ENCODE measurements around the gene RPS14.
"Not testable (repeated sequence)": the region's sequence is repeated elsewhere in the genome, so short reads cannot be mapped to it uniquely, and the experiment has no call there.

Gene RPS14

DNA sequence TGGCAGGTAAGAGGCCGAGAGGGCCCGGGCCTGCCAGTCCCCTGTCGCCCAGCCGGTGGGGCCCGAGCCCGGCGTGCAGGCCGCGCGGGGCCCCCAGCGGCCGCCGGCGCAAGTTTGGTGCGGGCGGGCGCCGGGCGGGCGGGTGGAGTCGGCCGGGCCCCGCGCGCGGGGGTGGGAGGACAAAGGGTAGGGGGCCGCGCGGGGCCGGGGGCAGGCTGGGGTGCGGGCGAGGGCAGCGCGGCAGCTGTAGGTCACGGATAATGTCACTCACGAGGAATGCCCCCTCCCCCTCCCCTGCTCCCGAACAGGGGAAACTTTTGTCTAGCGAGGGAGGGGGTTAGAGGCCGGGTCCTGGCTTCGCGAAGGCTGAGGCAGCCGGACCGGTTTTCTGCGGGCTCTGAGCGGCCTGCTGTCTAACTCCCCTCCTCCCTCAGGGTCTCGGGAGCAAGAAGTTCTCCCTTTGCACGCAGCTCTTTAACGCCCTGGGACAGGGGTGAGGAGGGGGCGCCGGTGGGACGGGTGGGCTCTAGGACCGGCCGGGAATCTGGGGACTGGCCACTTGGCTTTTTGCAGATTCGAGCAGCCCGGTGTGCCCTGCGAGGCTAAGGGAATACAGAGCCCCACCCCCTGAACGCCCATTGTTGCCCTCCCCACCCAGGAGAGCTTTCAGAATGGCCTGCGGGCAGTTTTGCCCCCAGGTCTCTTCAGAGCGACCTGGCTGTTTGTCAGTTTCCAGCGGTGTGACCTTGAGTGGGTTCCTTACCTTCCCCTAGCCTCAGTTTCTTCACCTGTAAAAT is 37.1 kb upstream of the RPS14 start:
- Mint-ChIP-seq H3K4me3 (peak overlapping the region; percentile 55 to 62), H3K27ac (no peak overlapping the region), H3K27me3 (peaks cover 19% of the 10 kb centered on the region), H3K9me3 (no peaks in the 10 kb centered on the region), H3K4me1 (peaks cover 10% of the 10 kb centered on the region)
- peak; percentile 56 to 74 for DNase-seq
- peak; percentile 71 for ATAC-seq

DNA sequence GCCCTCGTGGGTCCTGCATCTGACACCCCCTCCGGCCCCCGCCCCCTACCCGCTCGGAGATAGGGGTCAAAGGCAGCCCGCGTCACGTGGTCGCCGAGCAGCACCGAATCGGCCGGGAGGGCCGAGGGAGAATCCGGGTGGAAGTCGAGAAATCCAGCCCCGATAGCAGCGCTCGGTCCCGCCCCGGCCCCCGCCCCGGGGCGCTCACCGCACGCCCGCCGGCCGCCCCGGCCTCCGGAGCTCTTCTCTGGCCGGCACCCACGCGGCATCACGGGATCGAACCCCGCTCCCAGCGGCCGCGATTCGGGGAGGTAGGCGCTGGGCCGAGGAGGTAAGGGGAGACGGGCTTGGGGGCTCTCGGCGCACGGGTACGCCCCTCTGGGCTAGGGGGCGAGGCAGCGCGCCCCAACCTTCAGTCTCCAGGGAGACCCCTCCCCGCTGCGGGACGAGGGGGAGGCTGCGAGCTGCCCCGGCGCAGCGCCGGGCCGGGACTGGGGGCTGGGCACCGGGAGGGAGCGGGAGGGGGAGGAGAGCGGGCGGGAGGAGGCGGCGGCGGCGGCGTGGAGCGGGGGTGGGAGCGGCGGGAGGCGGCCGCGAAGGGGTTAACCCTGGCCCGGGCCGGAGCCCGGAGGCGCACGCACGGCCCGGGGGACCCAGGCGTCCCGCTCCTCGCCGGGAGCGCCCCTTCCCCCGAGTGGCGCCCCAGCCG is 36.3 kb upstream of the RPS14 start:
- H3K27me3 Mint-ChIP-seq = peaks cover 19% of the 10 kb centered on the region
- H3K4me3 Mint-ChIP-seq = peak overlapping the region; percentile 40 to 63
- H3K4me1 Mint-ChIP-seq = peaks cover 10% of the 10 kb centered on the region
- H3K9me3 Mint-ChIP-seq = no peaks in the 10 kb centered on the region
- H3K27ac Mint-ChIP-seq = no peak overlapping the region
- peak; percentile 68 for ATAC-seq
- no peak for DNase-seq

DNA sequence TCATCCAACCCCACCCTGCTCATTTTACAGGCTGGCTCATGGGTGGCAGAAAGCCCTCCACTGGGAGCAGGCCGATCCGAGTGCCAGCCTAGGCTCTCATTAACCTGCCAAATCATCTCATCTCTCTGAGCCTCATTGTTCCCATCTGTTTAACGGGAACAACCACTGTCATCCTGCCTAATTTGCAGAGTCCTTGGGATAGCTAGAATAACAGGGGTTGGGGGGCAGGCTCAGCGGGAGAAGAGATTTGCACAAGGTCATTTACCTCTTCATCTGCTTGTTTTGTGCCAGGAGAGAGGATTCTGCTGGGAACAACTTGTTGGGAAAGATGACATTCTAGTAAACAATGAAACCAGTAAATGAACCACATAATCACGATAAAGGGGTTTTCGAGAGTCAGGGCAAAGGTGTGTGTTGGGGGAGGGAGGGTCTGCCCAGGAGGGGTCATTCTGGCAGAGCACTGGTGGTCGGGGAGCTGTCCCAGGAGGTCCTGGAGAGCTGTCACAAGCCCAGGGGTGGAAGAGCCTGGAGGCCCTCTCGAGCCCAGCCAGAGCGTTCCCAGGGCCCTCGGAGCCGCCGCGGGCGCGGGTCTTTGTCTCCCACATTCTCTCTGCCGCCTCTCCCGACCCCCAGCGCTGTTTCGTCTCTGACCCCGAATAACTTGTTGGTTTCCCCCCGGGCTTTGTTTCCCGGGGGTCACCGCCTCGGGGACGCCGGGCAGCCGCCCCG is 35.6 kb upstream of the RPS14 start:
- Mint-ChIP-seq H3K4me3 (peak overlapping the region; percentile 31 to 63), H3K9me3 (no peaks in the 10 kb centered on the region), H3K4me1 (peaks cover 10% of the 10 kb centered on the region), H3K27me3 (peaks cover 19% of the 10 kb centered on the region), H3K27ac (peak overlapping the region in 1 of 2 donors; percentile 12)
- DNase-seq (no peak), ATAC-seq (peak; percentile 1)

DNA sequence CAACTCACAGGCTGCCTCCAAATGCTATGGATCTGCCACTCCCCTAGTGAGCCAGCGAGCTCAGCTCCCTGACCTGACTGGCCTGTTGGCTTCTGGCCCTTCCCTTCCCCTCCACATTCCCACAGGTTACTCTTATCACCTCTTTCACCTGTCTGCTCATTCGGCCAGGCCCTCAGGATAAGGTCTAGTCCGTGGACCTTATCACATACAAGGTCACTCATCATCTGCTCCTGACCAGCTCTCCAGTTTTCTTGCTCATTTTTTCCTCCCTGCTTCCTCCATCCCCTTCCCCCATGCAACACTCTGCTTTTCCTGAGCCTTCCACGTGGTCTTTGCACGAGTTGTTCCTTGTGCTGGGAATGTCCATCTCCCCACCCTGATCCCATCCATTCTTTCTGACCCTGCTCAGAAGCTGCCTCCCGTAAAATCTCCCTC is 32.5 kb upstream of the RPS14 start:
- peaks cover 5% of the 10 kb centered on the region for H3K4me1 Mint-ChIP-seq
- H3K27ac Mint-ChIP-seq = no peak overlapping the region
- ATAC-seq = no peak

DNA sequence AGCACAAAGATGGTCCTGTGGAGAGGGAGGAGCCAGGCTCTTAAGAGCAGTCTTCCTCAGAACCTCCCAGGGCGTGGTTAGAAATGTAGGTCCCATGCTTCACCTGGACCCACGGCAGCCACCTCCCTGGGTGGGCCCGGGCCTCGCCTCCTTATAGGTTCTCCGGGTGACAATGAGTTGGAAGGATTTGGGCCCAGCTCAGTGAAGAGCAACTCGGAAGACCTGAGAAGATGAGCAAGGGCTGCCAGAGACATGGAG is 32.1 kb upstream of the RPS14 start:
- H3K9me3 Mint-ChIP-seq = no peaks in the 10 kb centered on the region
- peaks cover 5% of the 10 kb centered on the region for H3K4me1 Mint-ChIP-seq
- no peak overlapping the region for H3K4me3 Mint-ChIP-seq
- ATAC-seq (no peak), DNase-seq (no peak)
- no peak overlapping the region for H3K27ac Mint-ChIP-seq
- H3K27me3 Mint-ChIP-seq = peaks cover 14% of the 10 kb centered on the region

More for the DNA sequence above, 32.5 kb upstream of the RPS14 start:
- Mint-ChIP-seq H3K4me3 (no peak overlapping the region), H3K27me3 (peaks cover 11% of the 10 kb centered on the region), H3K9me3 (no peaks in the 10 kb centered on the region)
- no peak for DNase-seq

DNA sequence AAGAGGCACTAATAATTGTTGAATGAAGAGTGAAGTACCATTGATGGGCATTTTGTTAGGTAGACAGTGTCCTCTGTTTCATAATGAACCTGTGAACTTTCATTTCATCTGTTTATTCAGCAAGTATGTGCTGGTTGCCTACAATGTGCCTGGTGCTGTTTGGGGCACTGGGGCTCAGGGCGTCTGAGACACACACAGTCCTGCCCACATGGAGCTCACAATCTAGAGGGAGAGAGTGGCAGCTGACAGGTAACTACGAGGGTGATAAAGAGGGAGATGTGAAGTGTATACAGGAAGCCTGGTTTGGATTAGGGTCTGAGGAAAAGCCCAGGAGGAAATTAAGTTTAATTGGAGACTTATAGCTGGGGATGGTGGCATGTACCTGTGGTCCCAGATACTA is 29.9 kb upstream of the RPS14 start:
- Mint-ChIP-seq H3K9me3 (no peaks in the 10 kb centered on the region), H3K4me3 (no peak overlapping the region)
- no peak for ATAC-seq

DNA sequence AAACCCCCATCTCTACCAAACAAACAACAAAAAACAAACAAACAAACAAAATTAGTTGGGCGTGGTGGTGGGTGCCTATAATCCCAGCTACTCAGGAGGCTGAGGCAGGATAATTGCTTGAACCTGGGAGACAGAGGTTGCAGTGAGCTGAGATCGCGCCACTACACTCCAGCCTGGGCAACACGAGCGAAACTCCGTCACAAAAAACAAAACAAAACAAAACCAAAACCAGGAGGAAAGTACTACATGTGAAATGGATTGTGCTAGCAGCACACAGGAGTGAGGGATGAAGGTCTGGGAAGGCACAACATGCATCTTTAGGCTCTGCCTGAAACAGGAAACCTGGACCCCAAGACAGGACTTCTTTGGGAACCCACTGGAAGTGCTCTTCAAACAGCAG is 27.0 kb upstream of the RPS14 start:
- H3K27me3 Mint-ChIP-seq, H3K4me3 Mint-ChIP-seq, DNase-seq, H3K4me1 Mint-ChIP-seq, ATAC-seq, H3K9me3 Mint-ChIP-seq: not testable (repeated sequence)
- H3K27ac Mint-ChIP-seq = peak overlapping the region in 1 of 2 donors; percentile 43

More for the DNA sequence above, 29.9 kb upstream of the RPS14 start:
- no peak for DNase-seq
- Mint-ChIP-seq H3K27me3 (peaks cover 7% of the 10 kb centered on the region), H3K27ac (peak overlapping the region in 1 of 2 donors; percentile 28), H3K4me1 (no peaks in the 10 kb centered on the region)

DNA sequence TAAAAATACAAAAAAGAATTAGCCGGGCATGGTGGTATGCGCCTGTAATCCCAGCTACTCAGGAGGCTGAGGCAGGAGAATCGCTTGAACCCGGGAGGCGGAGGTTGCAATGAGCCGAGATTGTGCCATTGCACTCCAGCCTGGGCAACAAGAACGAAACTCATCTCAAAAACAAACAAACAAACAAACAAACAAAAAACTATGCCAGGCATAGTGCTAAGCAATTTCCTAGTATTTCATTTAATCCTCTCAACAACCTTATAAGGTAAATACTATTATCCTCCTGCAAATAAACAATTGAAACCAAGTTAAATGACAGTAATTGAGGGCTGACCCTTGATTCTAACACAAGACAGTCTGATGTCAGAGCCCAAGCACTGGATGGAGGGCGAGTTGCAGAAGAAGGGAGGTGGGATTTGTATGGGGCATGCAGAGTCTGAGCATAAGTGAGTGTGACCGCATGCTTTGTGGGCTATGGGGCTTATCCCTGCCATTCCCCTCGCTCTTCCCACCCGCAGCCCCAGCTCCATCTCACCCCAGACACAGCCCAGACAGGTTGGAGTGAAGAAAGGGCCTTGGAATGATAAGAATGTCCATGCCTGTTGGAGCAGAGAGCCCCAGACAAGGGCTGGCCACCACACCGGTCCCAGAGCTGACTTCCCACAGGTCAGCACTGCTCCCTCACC is 24.3 kb upstream of the RPS14 start:
- Mint-ChIP-seq H3K4me3 (no peak overlapping the region), H3K27ac (no peak overlapping the region)
- no peak for ATAC-seq

DNA sequence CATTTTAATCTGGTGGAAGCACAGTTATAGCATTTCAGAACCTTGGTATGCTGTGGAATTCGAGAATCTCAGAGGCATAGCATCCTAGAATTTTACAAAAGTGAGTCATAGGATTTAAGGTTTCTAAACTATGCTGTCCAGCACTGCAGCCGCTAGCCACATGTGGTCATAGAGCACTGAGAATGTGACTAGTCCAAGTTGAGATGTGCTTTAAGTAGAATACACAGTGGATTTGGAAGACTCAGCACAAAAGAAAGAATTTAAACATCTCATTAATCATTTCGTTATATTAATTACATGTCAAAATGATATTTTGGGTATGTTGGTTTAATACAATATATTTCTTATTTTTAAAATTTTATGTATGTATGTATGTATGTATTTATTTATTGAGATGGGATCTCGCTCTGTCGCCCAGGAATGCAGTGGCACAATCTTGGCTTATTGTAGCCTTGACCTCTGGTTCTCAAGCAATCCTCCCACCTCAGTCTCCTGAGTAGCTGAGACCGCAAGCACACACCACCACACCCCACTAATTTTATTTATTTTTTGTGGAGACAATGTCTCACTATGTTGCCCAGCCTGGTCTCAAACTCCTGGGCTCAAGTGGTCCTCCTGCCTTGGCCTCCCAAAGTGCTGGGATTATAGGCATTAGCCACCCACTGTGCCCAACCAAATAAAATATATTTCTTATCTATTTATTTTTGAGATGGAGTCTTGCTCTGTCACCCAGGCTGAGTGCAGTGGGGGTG is 20.4 kb upstream of the RPS14 start:
- DNase-seq (no peak), ATAC-seq (no peak)
- Mint-ChIP-seq H3K4me1 (no peaks in the 10 kb centered on the region), H3K4me3 (no peak overlapping the region), H3K27ac (no peak overlapping the region), H3K27me3 (no peaks in the 10 kb centered on the region), H3K9me3 (no peaks in the 10 kb centered on the region)

More for the DNA sequence above, 24.3 kb upstream of the RPS14 start:
- Mint-ChIP-seq H3K27me3 (peaks cover 7% of the 10 kb centered on the region), H3K9me3 (no peaks in the 10 kb centered on the region), H3K4me1 (no peaks in the 10 kb centered on the region)
- DNase-seq = no peak

DNA sequence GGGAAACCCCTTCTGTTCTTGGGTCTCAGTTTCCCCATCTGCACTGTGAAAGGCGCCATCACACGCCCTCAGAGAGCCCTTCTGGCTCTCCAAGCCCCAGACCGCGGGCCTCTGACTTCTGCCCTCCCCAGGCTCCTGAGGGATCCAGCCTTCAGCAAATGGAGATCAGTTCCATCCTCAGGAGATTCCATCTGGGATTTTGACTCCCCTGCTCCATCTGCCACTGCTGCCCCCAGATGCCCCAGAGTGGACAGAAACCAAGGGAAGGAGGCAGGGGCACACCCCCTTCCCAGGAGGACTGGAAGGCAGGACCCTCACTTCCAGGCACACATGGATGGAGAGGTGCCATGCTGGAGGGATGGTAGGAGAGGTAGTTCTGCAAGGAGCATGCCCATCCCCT is 18.7 kb upstream of the RPS14 start:
- Mint-ChIP-seq H3K9me3 (no peaks in the 10 kb centered on the region), H3K4me3 (no peak overlapping the region), H3K27me3 (no peaks in the 10 kb centered on the region), H3K27ac (no peak overlapping the region), H3K4me1 (no peaks in the 10 kb centered on the region)
- ATAC-seq (no peak), DNase-seq (no peak)

DNA sequence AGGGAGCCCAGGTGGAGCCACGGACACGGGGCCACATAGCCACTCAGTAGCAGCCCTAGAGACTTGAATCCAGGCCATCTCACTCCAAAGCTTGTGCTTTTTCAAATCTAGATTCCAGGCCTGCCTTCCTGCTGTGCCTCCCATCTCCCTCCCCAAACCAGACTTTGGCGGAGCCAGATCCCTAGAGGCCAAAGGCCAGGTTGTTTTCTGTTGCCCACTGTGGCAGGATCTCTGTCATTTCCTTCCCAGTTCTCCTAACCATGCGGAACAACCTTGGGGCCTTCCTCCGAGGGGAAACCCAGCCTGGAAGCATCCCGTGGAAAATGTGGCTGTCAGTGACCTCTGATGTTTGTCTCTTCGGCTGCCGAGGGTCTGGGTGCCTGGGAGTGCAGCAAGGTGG is 16.4 kb upstream of the RPS14 start:
- DNase-seq (no peak), ATAC-seq (no peak)
- Mint-ChIP-seq H3K27me3 (no peaks in the 10 kb centered on the region), H3K4me1 (peaks cover 11% of the 10 kb centered on the region), H3K9me3 (no peaks in the 10 kb centered on the region), H3K4me3 (no peak overlapping the region), H3K27ac (no peak overlapping the region)

DNA sequence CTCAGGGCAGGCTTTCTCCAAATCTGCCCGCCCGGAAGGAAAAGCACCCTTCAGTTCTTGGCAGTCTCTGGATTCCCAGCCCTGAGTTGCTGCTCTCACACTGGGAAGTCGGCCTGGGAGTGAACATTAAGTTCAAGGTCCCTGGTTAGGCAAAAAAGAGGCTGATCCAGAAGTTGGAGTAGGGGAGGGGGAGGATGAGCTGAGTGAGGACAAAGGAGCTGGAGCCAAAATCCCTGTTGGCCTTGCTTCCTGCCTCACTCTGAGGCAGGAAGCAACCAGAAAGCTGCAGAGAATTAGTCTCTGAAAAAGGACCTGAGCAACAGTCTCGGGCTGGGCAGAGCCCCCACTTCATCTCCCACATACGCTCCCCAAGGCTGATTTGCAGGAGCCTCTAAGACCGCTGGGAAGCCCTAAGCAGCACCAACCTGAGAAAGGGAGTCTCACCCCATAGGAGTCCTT is 15.0 kb upstream of the RPS14 start:
- ATAC-seq (no peak), DNase-seq (no peak)
- Mint-ChIP-seq H3K27ac (peak overlapping the region in 1 of 2 donors; percentile 64), H3K4me1 (peaks cover 18% of the 10 kb centered on the region), H3K4me3 (no peak overlapping the region), H3K9me3 (no peaks in the 10 kb centered on the region), H3K27me3 (no peaks in the 10 kb centered on the region)

DNA sequence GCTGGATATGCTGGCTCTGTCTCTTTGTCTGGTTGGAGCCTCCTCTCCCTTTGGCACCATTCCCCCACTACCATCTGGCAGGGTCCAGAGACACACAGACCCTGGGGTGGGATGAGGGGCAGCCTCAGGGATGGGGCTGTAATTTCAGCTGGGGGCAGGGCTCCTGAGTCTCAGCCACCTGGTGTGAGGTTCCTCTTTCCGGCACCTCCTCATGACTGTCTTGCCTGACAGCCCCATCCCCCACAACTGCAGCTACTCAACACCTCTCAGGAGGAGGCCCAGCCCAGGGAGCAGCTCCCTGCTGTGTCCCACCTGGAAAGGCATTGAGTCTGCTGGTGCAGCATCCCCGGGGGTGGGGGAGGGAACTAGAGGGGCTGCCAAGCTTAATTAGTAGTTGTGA is 11.7 kb upstream of the RPS14 start:
- no peak for DNase-seq
- Mint-ChIP-seq H3K4me1 (peaks cover 45% of the 10 kb centered on the region), H3K4me3 (no peak overlapping the region)

DNA sequence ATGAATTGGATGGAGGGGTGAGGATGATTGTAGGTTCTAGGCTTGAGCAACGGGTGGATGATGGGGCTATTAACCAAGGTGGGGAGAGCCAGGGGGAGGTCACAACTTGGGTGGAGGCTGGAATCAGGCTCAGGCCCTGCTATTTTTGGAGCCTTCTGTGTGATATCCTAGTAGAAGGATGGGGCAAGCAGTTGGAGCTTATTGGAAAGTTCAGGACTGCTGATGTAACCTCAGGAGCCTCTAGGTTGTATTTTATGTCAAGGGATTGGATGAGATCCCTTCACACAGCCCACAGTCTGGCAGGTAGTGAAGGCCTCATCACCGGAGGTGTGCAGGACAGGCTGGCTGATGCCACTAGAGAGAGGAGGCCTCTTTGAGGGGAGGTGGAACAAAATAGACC is 11.2 kb upstream of the RPS14 start:
- ATAC-seq = no peak
- no peak overlapping the region for H3K4me3 Mint-ChIP-seq
- peak overlapping the region in 1 of 2 donors; percentile 50 for H3K27ac Mint-ChIP-seq

More for the DNA sequence above, 11.7 kb upstream of the RPS14 start:
- no peaks in the 10 kb centered on the region for H3K27me3 Mint-ChIP-seq
- H3K27ac Mint-ChIP-seq = no peak overlapping the region
- no peaks in the 10 kb centered on the region for H3K9me3 Mint-ChIP-seq
- ATAC-seq = no peak

More for the DNA sequence above, 11.2 kb upstream of the RPS14 start:
- Mint-ChIP-seq H3K27me3 (no peaks in the 10 kb centered on the region), H3K9me3 (no peaks in the 10 kb centered on the region), H3K4me1 (peaks cover 45% of the 10 kb centered on the region)
- no peak for DNase-seq
